GM13977 (cell line): ENCODE data around the gene HRK.
"Not testable (repeated sequence)": the region's sequence is repeated elsewhere in the genome, so short reads cannot be mapped to it uniquely, and the experiment has no call there.

Experiments used
- DNase-seq: peaks from one replicate; pipeline ENCODE4 v3.0.0; 2012; ENCODE audit warnings: low spot score
- CTCF ChIP-seq: IDR thresholded peaks from 2 replicates; pipeline ENCODE4 v1.5.1; 2012; ENCODE audit warnings: mild to moderate bottlenecking, control low read depth; ENCODE audit not compliant: insufficient read depth; ENCODE audit errors: extremely low read depth, missing control alignments
- in situ Hi-C: fragments of 300-500 bp; cut with MboI; formaldehyde crosslinking; loops from one replicate; pipeline ENCODE4 v1.12.0; 2022; ENCODE audit warnings: low sequenced_read_pairs, low pct_unique_long_range_greater_than_20kb, mixed read lengths, inconsistent platforms; ENCODE audit not compliant: unreplicated experiment

HRK gene

GRCh38 chr12:116818948-116819832, 62.1 kb downstream of the HRK start:
- peak; percentile 98 for DNase-seq
- no peak for TF ChIP-seq CTCF
- in situ Hi-C loops: no loop called here

GRCh38 chr12:116818341-116818856, 62.8 kb downstream of the HRK start:
- DNase-seq: peak; percentile 31
- in situ Hi-C loops: no loop called here
- TF ChIP-seq CTCF: no peak

GRCh38 chr12:116814766-116815165, 66.5 kb downstream of the HRK start:
- DNase-seq, in situ Hi-C loops: not testable (repeated sequence)

GRCh38 chr12:116813271-116814041, 67.8 kb downstream of the HRK start:
- DNase-seq: no peak
- no peak for TF ChIP-seq CTCF
- in situ Hi-C loops: no loop called here

GRCh38 chr12:116812238-116812637, 69.0 kb downstream of the HRK start:
- no peak for DNase-seq
- in situ Hi-C loops: no loop called here
- no peak for TF ChIP-seq CTCF

GRCh38 chr12:116808113-116809105, 72.8 kb downstream of the HRK start:
- no peak for TF ChIP-seq CTCF
- in situ Hi-C loops: no loop called here
- DNase-seq: no peak
